A673 (cell line): ENCODE data around the gene AGAP1. TPM values are rescaled to one million over a fixed set of nuclear protein-coding genes. Genes with fewer than 3 reads are reported as not detected.

Source experiments
- BruUV-seq: library from RNA; stranded (reverse); fragments of 400-500 nt; replicated peaks from 2 replicates; lab custom pipeline; 2021; lab: Mats Ljungman, UMichigan
- CTCF ChIA-PET: fragments of 300-600 bp; sonication (Branson Sonifier 250); formaldehyde crosslinking; loops from one replicate; lab custom pipeline; 2022; ENCODE audit warnings: antibody characterized with exemption; lab: Charles Lee
- POLR2A ChIA-PET: fragments of 300-600 bp; sonication (Branson Sonifier 250); formaldehyde crosslinking; loops from one replicate; lab custom pipeline; 2022; ENCODE audit warnings: antibody characterized with exemption; ENCODE audit not compliant: low non-redundant PET; lab: Charles Lee
- DNase-seq: peaks from one replicate; pipeline ENCODE4 v3.0.0-alpha.2; 2015; ENCODE audit warnings: low spot score
- H3K27ac ChIP-seq: fragments of 200-600 bp; sonication (generic); 2 replicates; pipeline ENCODE4 v1.5.1; 2016; ENCODE audit warnings: mixed run types, low read depth, mild to moderate bottlenecking, mixed read lengths, antibody characterized with exemption, low read length; ENCODE audit not compliant: poor library complexity, severe bottlenecking
- H3K27me3 ChIP-seq: fragments of 200-600 bp; sonication (generic); replicated peaks from 2 replicates; pipeline ENCODE4 v1.6.1; 2017; ENCODE audit warnings: mixed run types, low read depth, mild to moderate bottlenecking, mixed read lengths, antibody characterized with exemption, low read length; ENCODE audit not compliant: insufficient read depth, poor library complexity
- H3K36me3 ChIP-seq: fragments of 200-600 bp; sonication (generic); 2 replicates; pipeline ENCODE4 v1.6.1; 2016; ENCODE audit warnings: mixed run types, mild to moderate bottlenecking, mixed read lengths, antibody characterized with exemption, low read length; ENCODE audit not compliant: insufficient read depth, poor library complexity, severe bottlenecking
- H3K4me1 ChIP-seq: fragments of 200-600 bp; sonication (generic); 2 replicates; pipeline ENCODE4 v1.6.1; 2017; ENCODE audit warnings: mixed run types, mild to moderate bottlenecking, mixed read lengths, antibody characterized with exemption, low read length; ENCODE audit not compliant: insufficient read depth, poor library complexity, severe bottlenecking
- H3K4me3 ChIP-seq: fragments of 200-600 bp; sonication (generic); 2 replicates; pipeline ENCODE4 v1.5.1; 2016; ENCODE audit warnings: low read depth, mixed run types, mild to moderate bottlenecking, mixed read lengths, low read length; ENCODE audit not compliant: poor library complexity, severe bottlenecking
- H3K9me3 ChIP-seq: fragments of 200-600 bp; sonication (generic); 2 replicates; pipeline ENCODE4 v1.6.1; 2016; ENCODE audit warnings: mixed run types, low read depth, mild to moderate bottlenecking, mixed read lengths, antibody characterized with exemption, low read length; ENCODE audit not compliant: poor library complexity, severe bottlenecking
- EZH2 ChIP-seq: fragments of 200-600 bp; sonication (generic); IDR thresholded peaks from 2 replicates; pipeline ENCODE4 v1.6.1; 2017; ENCODE audit warnings: borderline replicate concordance, low read depth, mild to moderate bottlenecking, mixed read lengths, antibody characterized with exemption, low read length; ENCODE audit not compliant: poor library complexity, severe bottlenecking
- intact Hi-C: fragments of 100-400 bp; cut with micrococcal nuclease; formaldehyde crosslinking; loops from one replicate; pipeline ENCODE4 v1.10.0; 2022; ENCODE audit not compliant: unreplicated experiment
- total RNA-seq: library from RNA; stranded (reverse); gene quantifications from 2 replicates; pipeline ENCODE4 v1.2.3, GENCODE V29; 2021
- TF ChIP-seq, protein P1 (sequence below): fragments of 300-800, 200-600 bp; sonication (generic); conservative IDR thresholded peaks from 2 replicates; pipeline ENCODE4 v1.5.1; 2017; ENCODE audit warnings: low read depth, mild to moderate bottlenecking, antibody characterized with exemption, low read length, moderate library complexity, mixed read lengths

The AGAP1 gene
- total RNA-seq, 1 experiment from 2014 or later = 25.3 TPM

- ChIA-PET CTCF (no interaction called here), POLR2A (no interaction called here)
- H3K4me1 ChIP-seq = no peaks in the 10 kb centered on the region
- no peak for TF ChIP-seq EZH2
- TF ChIP-seq, protein P1, sequence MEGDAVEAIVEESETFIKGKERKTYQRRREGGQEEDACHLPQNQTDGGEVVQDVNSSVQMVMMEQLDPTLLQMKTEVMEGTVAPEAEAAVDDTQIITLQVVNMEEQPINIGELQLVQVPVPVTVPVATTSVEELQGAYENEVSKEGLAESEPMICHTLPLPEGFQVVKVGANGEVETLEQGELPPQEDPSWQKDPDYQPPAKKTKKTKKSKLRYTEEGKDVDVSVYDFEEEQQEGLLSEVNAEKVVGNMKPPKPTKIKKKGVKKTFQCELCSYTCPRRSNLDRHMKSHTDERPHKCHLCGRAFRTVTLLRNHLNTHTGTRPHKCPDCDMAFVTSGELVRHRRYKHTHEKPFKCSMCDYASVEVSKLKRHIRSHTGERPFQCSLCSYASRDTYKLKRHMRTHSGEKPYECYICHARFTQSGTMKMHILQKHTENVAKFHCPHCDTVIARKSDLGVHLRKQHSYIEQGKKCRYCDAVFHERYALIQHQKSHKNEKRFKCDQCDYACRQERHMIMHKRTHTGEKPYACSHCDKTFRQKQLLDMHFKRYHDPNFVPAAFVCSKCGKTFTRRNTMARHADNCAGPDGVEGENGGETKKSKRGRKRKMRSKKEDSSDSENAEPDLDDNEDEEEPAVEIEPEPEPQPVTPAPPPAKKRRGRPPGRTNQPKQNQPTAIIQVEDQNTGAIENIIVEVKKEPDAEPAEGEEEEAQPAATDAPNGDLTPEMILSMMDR = no peak
- no peaks in the 10 kb centered on the region for H3K27me3 ChIP-seq
- no TSS peak for BruUV-seq
- no peaks in the 10 kb centered on the region for H3K9me3 ChIP-seq
- no peak overlapping the region for H3K4me3 ChIP-seq
- H3K27ac ChIP-seq = no peak overlapping the region
- intact Hi-C loops = no loop called here
- no peaks in the 10 kb centered on the region for H3K36me3 ChIP-seq
- DNase-seq = no peak
These were observed 355.6 kb downstream of the AGAP1 start for GRCh38 chr2:235849489-235849888.

GRCh38 chr2:235850289-235850688, 356.4 kb downstream of the AGAP1 start:
- H3K27ac ChIP-seq = no peak overlapping the region
- no peak for TF ChIP-seq EZH2
- TF ChIP-seq, protein P1 = no peak
- no TSS peak for BruUV-seq
- ChIA-PET CTCF (no interaction called here), POLR2A (no interaction called here)
- no peak for DNase-seq
- no peaks in the 10 kb centered on the region for H3K27me3 ChIP-seq
- H3K4me1 ChIP-seq = no peaks in the 10 kb centered on the region
- intact Hi-C loops = no loop called here
- H3K36me3 ChIP-seq = no peaks in the 10 kb centered on the region
- H3K9me3 ChIP-seq = no peaks in the 10 kb centered on the region
- no peak overlapping the region for H3K4me3 ChIP-seq

DNA sequence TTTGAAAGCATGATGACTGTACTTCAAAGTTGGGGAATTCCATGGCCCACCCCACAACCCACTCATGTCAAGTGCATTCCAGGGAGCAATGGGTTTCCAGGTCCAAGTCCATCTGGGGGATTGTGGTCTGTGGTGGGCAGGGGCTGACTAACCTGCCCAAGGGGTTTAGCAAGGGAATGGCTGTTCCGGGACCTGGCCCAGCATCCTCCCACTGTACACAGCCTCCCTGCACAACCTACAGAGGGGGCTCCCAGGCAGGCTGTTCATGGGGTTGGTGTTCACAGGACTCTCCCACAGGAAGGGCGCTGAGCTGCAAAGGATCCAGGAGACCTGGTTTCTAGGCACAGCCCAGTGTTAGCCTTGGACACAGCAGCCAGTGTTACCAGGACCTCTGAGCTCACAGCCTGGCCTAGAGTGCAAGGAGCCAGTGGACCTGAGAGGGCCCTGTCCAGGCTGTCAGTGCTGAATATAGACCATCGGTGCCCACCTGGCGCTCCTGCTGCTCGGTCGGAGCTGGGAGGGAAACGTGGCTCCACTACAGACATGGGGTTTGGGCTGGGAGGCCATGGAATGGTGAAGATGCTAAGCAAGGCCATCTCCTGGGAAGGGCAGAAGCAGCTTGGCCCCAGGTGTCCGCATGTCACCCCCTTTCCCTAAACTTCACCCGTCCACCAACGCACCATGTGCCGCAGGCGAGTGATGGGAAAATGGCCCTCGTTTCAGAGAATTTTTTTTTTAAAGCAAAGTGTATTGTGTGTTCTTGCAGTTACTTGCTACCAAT, 357.1 kb downstream of the AGAP1 start:
- Histone ChIP-seq H3K27me3 (no peaks in the 10 kb centered on the region), H3K36me3 (no peaks in the 10 kb centered on the region), H3K4me1 (no peaks in the 10 kb centered on the region), H3K27ac (no peak overlapping the region), H3K9me3 (no peaks in the 10 kb centered on the region), H3K4me3 (no peak overlapping the region)
- intact Hi-C loops = no loop called here
- TF ChIP-seq, protein P1 = no peak
- TF ChIP-seq EZH2 = no peak
- ChIA-PET POLR2A (no interaction called here), CTCF (no interaction called here)
- no TSS peak for BruUV-seq
- DNase-seq = no peak
